GM21576 (cell line): ENCODE data around the gene CHIC1.

ENCODE experiments used
- ATAC-seq: cut with Tn5 transposase; IDR thresholded peaks from one replicate; pipeline ENCODE4 v1.9.1; 2021; ENCODE audit warnings: mild to moderate bottlenecking, moderate library complexity; ENCODE audit not compliant: unreplicated experiment

CHIC1 gene

DNA sequence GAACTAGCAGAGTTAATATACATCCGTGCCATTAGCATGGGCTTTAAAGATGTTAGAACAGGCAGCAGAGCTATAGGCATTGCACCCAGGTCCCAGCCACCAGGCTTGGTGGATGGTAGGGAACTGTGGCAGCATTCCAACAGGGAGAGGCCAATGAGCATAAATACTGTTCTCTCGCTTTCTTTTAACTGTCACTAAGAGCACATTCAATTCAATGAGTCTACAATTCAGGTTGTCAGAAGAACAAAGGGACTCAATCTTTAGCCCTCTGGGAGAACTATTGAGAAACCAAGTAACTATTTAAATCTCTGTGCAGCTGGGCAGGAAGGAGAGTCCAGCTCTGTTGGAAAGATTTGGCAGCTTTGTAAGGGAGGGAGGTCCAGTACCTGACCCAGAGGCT lies 165.6 kb downstream of the CHIC1 start:
- ATAC-seq = no peak
